ENCODE data around the gene ABCB10.

DNA sequence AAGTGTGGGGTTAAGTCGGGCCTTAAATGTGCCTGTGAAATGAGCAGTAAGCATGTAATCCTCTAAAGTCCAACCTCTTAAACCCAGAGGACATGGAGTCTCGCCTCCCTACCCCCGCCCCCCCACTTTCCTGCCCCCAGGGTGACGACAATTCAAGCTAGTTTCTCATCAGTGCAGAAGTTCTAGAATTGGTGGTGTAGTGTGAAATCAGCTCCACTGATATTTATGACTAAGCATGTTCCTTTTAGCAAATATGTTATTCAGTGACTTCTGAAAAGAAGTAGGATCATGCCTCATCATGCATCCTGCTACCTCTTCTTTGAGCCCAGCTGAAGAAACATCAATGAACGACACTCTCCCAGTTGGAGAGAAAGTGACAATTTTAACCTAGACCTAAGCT lies 2.6 kb upstream of the ABCB10 start:
- no peak for TF ChIP-seq POLR2A (IDR thresholded peaks at IDR 0.05)
- TF ChIP-seq, protein P1, sequence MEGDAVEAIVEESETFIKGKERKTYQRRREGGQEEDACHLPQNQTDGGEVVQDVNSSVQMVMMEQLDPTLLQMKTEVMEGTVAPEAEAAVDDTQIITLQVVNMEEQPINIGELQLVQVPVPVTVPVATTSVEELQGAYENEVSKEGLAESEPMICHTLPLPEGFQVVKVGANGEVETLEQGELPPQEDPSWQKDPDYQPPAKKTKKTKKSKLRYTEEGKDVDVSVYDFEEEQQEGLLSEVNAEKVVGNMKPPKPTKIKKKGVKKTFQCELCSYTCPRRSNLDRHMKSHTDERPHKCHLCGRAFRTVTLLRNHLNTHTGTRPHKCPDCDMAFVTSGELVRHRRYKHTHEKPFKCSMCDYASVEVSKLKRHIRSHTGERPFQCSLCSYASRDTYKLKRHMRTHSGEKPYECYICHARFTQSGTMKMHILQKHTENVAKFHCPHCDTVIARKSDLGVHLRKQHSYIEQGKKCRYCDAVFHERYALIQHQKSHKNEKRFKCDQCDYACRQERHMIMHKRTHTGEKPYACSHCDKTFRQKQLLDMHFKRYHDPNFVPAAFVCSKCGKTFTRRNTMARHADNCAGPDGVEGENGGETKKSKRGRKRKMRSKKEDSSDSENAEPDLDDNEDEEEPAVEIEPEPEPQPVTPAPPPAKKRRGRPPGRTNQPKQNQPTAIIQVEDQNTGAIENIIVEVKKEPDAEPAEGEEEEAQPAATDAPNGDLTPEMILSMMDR (IDR thresholded peaks at IDR 0.05): no peak
- no peak for TF ChIP-seq POLR2AphosphoS5 (IDR thresholded peaks at IDR 0.05)

All from gastroesophageal sphincter (tissue), 3 donors.